Measurements from ENCODE around the gene TULP3.

The TULP3 gene

GRCh38 chr12:2876431-2877046 lies 14.2 kb upstream of the TULP3 start:
- TF ChIP-seq CTCF (IDR thresholded peaks at IDR 0.05; ENCODE audit: borderline replicate concordance, control extremely low read depth, extremely low read depth, insufficient read depth, missing control alignments) = no peak
- in situ Hi-C loops (cut with MboI; ENCODE audit: low sequenced_read_pairs, unreplicated experiment) = no loop called here
- peak; percentile 59 for DNase-seq (ENCODE audit: low spot score)

- in situ Hi-C loops (cut with MboI; ENCODE audit: low sequenced_read_pairs, unreplicated experiment) = no loop called here
Observed at GRCh38 chr12:2877047-2877952, 13.4 kb upstream of the TULP3 start, which contains the start of the genes FOXM1 and RHNO1. Gene FOXM1, minus strand, starts transcription at chr12:2877174. Its CDS starts 2,696 bp downstream, at chr12:2874478. Gene RHNO1, plus strand, starts transcription at chr12:2877223. Its CDS starts 8,144 bp downstream, at chr12:2885367.

GRCh38 chr12:2877953-2878732 lies 12.5 kb upstream of the TULP3 start:
- no peak for DNase-seq (ENCODE audit: low spot score)
- TF ChIP-seq CTCF (IDR thresholded peaks at IDR 0.05; ENCODE audit: borderline replicate concordance, control extremely low read depth, extremely low read depth, insufficient read depth, missing control alignments) = no peak
- in situ Hi-C loops (cut with MboI; ENCODE audit: low sequenced_read_pairs, unreplicated experiment) = no loop called here

More at GRCh38 chr12:2877047-2877952, 13.4 kb upstream of the TULP3 start, which contains the start of the genes FOXM1 and RHNO1:
- DNase-seq (ENCODE audit: low spot score) = peak; percentile 95
- TF ChIP-seq CTCF (IDR thresholded peaks at IDR 0.05; ENCODE audit: borderline replicate concordance, control extremely low read depth, extremely low read depth, insufficient read depth, missing control alignments) = no peak

- no peak for TF ChIP-seq CTCF (IDR thresholded peaks at IDR 0.05; ENCODE audit: borderline replicate concordance, control extremely low read depth, extremely low read depth, insufficient read depth, missing control alignments)
- DNase-seq (ENCODE audit: low spot score) = no peak
- in situ Hi-C loops (cut with MboI; ENCODE audit: low sequenced_read_pairs, unreplicated experiment) = no loop called here
Observed at GRCh38 chr12:2879853-2880252, 10.8 kb upstream of the TULP3 start.

GRCh38 chr12:2884810-2885209 lies 5.9 kb upstream of the TULP3 start:
- in situ Hi-C loops (cut with MboI; ENCODE audit: low sequenced_read_pairs, unreplicated experiment) = no loop called here
- TF ChIP-seq CTCF (IDR thresholded peaks at IDR 0.05; ENCODE audit: borderline replicate concordance, control extremely low read depth, extremely low read depth, insufficient read depth, missing control alignments) = no peak
- no peak for DNase-seq (ENCODE audit: low spot score)
